Stimulated activated CD8-positive, alpha-beta memory T cell treated with anti-CD3 and anti-CD28 coated beads, Interleukin-12 subunit alpha, Interleukin-12 subunit beta, amount 100 ng/mL, for 4 hours (primary cell): ENCODE data around the gene IFT172.
"Not testable (repeated sequence)": the region's sequence is repeated elsewhere in the genome, so short reads cannot be mapped to it uniquely, and the experiment has no call there.

Source experiments
- DNase-seq: peaks from one replicate; pipeline ENCODE4 v3.0.0-alpha.2; 2020; ENCODE audit warnings: low read depth

The IFT172 gene

GRCh38 chr2:27489498-27490397 lies at the start of gene IFT172:
Gene IFT172, minus strand, starts transcription at chr2:27489743. Its CDS starts 90 bp downstream, at chr2:27489653.
- DNase-seq = peak; percentile 96

- DNase-seq = not testable (repeated sequence)
Observed at GRCh38 chr2:27538839-27539450, 49.4 kb upstream of the IFT172 start.

- no peak for DNase-seq
Observed at GRCh38 chr2:27537287-27537686, 47.7 kb upstream of the IFT172 start.

GRCh38 chr2:27531983-27532382 lies 42.4 kb upstream of the IFT172 start:
- no peak for DNase-seq

- no peak for DNase-seq
Observed at GRCh38 chr2:27527182-27527581, 37.6 kb upstream of the IFT172 start.

- no peak for DNase-seq
Observed at GRCh38 chr2:27522400-27522945, 32.9 kb upstream of the IFT172 start.

- no peak for DNase-seq
Observed at GRCh38 chr2:27520316-27520715, 30.8 kb upstream of the IFT172 start.

- DNase-seq = no peak
Observed at GRCh38 chr2:27518782-27519113, 29.2 kb upstream of the IFT172 start.

GRCh38 chr2:27518113-27518781 lies 28.7 kb upstream of the IFT172 start:
- DNase-seq = no peak

- no peak for DNase-seq
Observed at GRCh38 chr2:27509326-27509725, 19.8 kb upstream of the IFT172 start.

GRCh38 chr2:27507293-27507692 lies 17.8 kb upstream of the IFT172 start:
- no peak for DNase-seq

- DNase-seq = no peak
Observed at GRCh38 chr2:27506587-27506986, 17.0 kb upstream of the IFT172 start.

- no peak for DNase-seq
Observed at GRCh38 chr2:27502142-27502541, 12.6 kb upstream of the IFT172 start.

GRCh38 chr2:27501042-27501441 lies 11.5 kb upstream of the IFT172 start:
- DNase-seq = no peak

GRCh38 chr2:27498975-27499374 lies 9.4 kb upstream of the IFT172 start:
- DNase-seq = no peak

- DNase-seq = no peak
Observed at GRCh38 chr2:27497288-27497627, 7.7 kb upstream of the IFT172 start.

- no peak for DNase-seq
Observed at GRCh38 chr2:27496357-27497287, 7.1 kb upstream of the IFT172 start, which contains the start of gene GCKR. Gene GCKR, plus strand, starts transcription at chr2:27496839. Its CDS starts 66 bp downstream, at chr2:27496905.

- no peak for DNase-seq
Observed at GRCh38 chr2:27495840-27496356, 6.4 kb upstream of the IFT172 start.

- no peak for DNase-seq
Observed at GRCh38 chr2:27494944-27495554, 5.5 kb upstream of the IFT172 start, which contains the start of gene FNDC4. Gene FNDC4, minus strand, starts transcription at chr2:27495200. Its CDS starts 521 bp downstream, at chr2:27494679.

GRCh38 chr2:27494284-27494943 lies 4.9 kb upstream of the IFT172 start:
- DNase-seq = no peak
